Measurements from ENCODE around the gene ARID4A. TPM values are rescaled to one million over a fixed set of nuclear protein-coding genes. Genes with fewer than 3 reads are reported as not detected.

ARID4A gene
- total and polyA plus RNA-seq, 2 experiments from 2014 or later, result 15.9 to 17.2 TPM

DNA sequence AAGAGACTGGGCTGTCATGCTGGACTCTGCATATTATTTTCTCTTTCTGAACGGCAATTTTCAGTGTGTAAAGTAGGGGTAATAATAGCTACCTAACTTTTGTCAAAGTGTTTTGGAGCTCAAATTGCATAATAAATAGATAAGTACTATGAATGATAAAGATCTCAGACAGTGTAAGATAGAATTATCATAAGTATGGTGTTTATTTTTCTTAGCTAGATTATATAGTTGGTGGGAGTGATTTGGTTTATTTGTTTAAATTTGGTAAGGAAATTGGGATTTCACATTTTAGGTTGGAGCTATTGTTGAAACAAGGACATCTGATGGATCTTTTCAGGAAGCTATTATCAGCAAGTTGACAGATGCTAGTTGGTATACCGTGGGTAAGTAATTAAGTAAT, 7.4 kb downstream of the ARID4A start:
- Histone ChIP-seq H4K20me1 (ENCODE audit: insufficient read depth, poor library complexity, severe bottlenecking) (no peaks in the 10 kb centered on the region), H3K9me3 (ENCODE audit: low read depth) (no peaks in the 10 kb centered on the region), H3K4me2 (no peak overlapping the region), H3K79me2 (peaks cover 47% of the 10 kb centered on the region), H3K4me1 (ENCODE audit: insufficient read depth) (no peaks in the 10 kb centered on the region), H3K27ac (no peak overlapping the region), H3K27me3 (no peaks in the 10 kb centered on the region), H2AFZ (no peak overlapping the region), H3K9me2 (replicated peaks; ENCODE audit: insufficient read depth) (no peaks in the 10 kb centered on the region), H3K4me3 (no peak overlapping the region), H3K36me3 (replicated peaks; ENCODE audit: insufficient read depth, low read depth) (no peaks in the 10 kb centered on the region)
- 85% methylated on average over 2 of the region's 2 CpGs for WGBS (ENCODE audit: low lambda C conversion rate, missing lambda C conversion rate)
- no peak for DNase-seq (ENCODE audit: low spot score)
- TF ChIP-seq EZH2 (IDR thresholded peaks at IDR 0.05; ENCODE audit: borderline replicate concordance) (no peak), EZH2phosphoT487 (IDR thresholded peaks at IDR 0.05; ENCODE audit: low read depth, severe bottlenecking, unreplicated experiment) (no peak)
- TF ChIP-seq, protein P1, sequence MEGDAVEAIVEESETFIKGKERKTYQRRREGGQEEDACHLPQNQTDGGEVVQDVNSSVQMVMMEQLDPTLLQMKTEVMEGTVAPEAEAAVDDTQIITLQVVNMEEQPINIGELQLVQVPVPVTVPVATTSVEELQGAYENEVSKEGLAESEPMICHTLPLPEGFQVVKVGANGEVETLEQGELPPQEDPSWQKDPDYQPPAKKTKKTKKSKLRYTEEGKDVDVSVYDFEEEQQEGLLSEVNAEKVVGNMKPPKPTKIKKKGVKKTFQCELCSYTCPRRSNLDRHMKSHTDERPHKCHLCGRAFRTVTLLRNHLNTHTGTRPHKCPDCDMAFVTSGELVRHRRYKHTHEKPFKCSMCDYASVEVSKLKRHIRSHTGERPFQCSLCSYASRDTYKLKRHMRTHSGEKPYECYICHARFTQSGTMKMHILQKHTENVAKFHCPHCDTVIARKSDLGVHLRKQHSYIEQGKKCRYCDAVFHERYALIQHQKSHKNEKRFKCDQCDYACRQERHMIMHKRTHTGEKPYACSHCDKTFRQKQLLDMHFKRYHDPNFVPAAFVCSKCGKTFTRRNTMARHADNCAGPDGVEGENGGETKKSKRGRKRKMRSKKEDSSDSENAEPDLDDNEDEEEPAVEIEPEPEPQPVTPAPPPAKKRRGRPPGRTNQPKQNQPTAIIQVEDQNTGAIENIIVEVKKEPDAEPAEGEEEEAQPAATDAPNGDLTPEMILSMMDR (IDR thresholded peaks at IDR 0.05; ENCODE audit: poor library complexity), result no peak

DNA sequence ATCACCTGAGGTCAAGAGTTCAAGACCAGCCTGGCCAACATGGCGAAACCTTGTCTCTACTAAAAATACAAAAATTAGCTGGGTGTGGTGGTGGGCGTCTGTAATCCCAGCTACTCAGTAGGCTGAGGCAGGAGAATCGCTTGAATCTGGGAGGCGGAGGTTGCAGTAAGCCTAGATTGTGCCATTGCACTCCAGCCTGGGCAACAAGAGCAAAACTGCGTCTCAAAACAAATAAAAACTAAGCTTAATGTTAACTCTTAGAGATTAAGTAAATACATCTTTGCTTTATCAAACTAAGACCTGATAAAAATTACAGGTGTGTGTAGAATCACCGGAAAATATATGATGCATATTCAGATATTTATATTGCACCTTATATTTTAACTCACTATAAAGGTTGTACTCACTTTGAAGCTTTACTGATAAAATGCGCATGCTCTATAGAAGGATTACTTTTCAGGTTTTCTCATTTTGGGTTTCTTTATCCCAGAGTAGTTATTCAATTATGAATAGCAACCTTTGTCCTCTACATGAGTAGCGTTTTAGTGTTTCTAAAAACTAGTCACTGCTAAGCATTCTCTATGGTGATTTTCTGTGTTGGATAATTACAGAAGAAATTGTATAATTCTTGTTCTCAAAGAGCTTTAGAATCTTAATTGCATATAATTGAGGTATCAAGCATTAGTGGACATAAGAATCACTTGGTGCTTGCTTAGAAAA, 9.4 kb downstream of the ARID4A start:
- no peaks in the 10 kb centered on the region for H3K36me3 ChIP-seq (replicated peaks; ENCODE audit: insufficient read depth, low read depth)
- no peak overlapping the region for H3K4me2 ChIP-seq
- H3K27me3 ChIP-seq, result no peaks in the 10 kb centered on the region
- no peaks in the 10 kb centered on the region for H3K4me1 ChIP-seq (ENCODE audit: insufficient read depth)
- no peak overlapping the region for H3K4me3 ChIP-seq
- TF ChIP-seq EZH2 (IDR thresholded peaks at IDR 0.05; ENCODE audit: borderline replicate concordance) (no peak), EZH2phosphoT487 (IDR thresholded peaks at IDR 0.05; ENCODE audit: low read depth, severe bottlenecking, unreplicated experiment) (no peak)
- TF ChIP-seq, protein P1 (IDR thresholded peaks at IDR 0.05; ENCODE audit: poor library complexity), result no peak
- no peaks in the 10 kb centered on the region for H4K20me1 ChIP-seq (ENCODE audit: insufficient read depth, poor library complexity, severe bottlenecking)
- no peaks in the 10 kb centered on the region for H3K9me3 ChIP-seq (ENCODE audit: low read depth)
- no peak overlapping the region for H3K27ac ChIP-seq
- H2AFZ ChIP-seq, result no peak overlapping the region
- 86% methylated on average over 8 of the region's 8 CpGs for WGBS (ENCODE audit: low lambda C conversion rate, missing lambda C conversion rate)
- no peak for DNase-seq (ENCODE audit: low spot score)
- peaks cover 32% of the 10 kb centered on the region for H3K79me2 ChIP-seq
- H3K9me2 ChIP-seq (replicated peaks; ENCODE audit: insufficient read depth), result no peaks in the 10 kb centered on the region

GRCh38 chr14:58309086-58309485, 10.7 kb downstream of the ARID4A start:
- Histone ChIP-seq H3K79me2 (peaks cover 24% of the 10 kb centered on the region), H3K27me3 (no peaks in the 10 kb centered on the region), H4K20me1 (ENCODE audit: insufficient read depth, poor library complexity, severe bottlenecking) (no peaks in the 10 kb centered on the region), H3K36me3 (replicated peaks; ENCODE audit: insufficient read depth, low read depth) (no peaks in the 10 kb centered on the region), H3K9me3 (ENCODE audit: low read depth) (no peaks in the 10 kb centered on the region), H3K4me2 (no peak overlapping the region), H3K9me2 (replicated peaks; ENCODE audit: insufficient read depth) (no peaks in the 10 kb centered on the region), H2AFZ (no peak overlapping the region), H3K4me3 (no peak overlapping the region), H3K4me1 (ENCODE audit: insufficient read depth) (no peaks in the 10 kb centered on the region), H3K27ac (no peak overlapping the region)
- 92% methylated on average over 2 of the region's 2 CpGs for WGBS (ENCODE audit: low lambda C conversion rate, missing lambda C conversion rate)
- no peak for DNase-seq (ENCODE audit: low spot score)
- TF ChIP-seq, protein P1 (IDR thresholded peaks at IDR 0.05; ENCODE audit: poor library complexity), result no peak
- TF ChIP-seq EZH2phosphoT487 (IDR thresholded peaks at IDR 0.05; ENCODE audit: low read depth, severe bottlenecking, unreplicated experiment) (no peak), EZH2 (IDR thresholded peaks at IDR 0.05; ENCODE audit: borderline replicate concordance) (no peak)

Measured in hepatocyte (in vitro differentiated cells).